ENCODE data around the gene FABP2. TPM values are rescaled to one million over a fixed set of nuclear protein-coding genes. Genes with fewer than 3 reads are reported as not detected.

The FABP2 gene
- total RNA-seq, 1 experiment from 2014 or later, result not detected

GRCh38 chr4:119302073-119302832, 19.7 kb downstream of the FABP2 start:
- H3K27me3 Mint-ChIP-seq (ENCODE audit: low read depth), result 0 out of 2 replicates have a peak, but pooled peaks cover 3% of the 10 kb centered on the region
- Histone ChIP-seq H3K14ac (ENCODE audit: insufficient read depth, low read length) (no peak overlapping the region), H2BK15ac (ENCODE audit: low read depth, low read length) (no peak overlapping the region), H2AFZ (ENCODE audit: low read length) (no peak overlapping the region), H3K23me2 (ENCODE audit: insufficient read length, low read depth, low read length, poor library complexity, severe bottlenecking) (peaks cover 11% of the 10 kb centered on the region), H3K4me1 (ENCODE audit: insufficient read depth, low read length) (no peaks in the 10 kb centered on the region), H2BK5ac (ENCODE audit: insufficient read length, low read length) (no peak overlapping the region), H2BK12ac (ENCODE audit: insufficient read length, low read depth, low read length) (no peak overlapping the region), H3K9me3 (ENCODE audit: control insufficient read depth, low read depth, low read length) (no peaks in the 10 kb centered on the region), H4K20me1 (ENCODE audit: control insufficient read depth, insufficient read depth, insufficient read length) (no peaks in the 10 kb centered on the region), H3K9ac (ENCODE audit: extremely low read depth, insufficient read length, low read length) (no peak overlapping the region), H4K5ac (ENCODE audit: insufficient read length, low read depth, low read length) (no peak overlapping the region), H2BK20ac (ENCODE audit: low read depth, low read length, poor library complexity, severe bottlenecking) (no peak overlapping the region), H3K79me2 (ENCODE audit: insufficient read depth, low read length) (peaks cover 2% of the 10 kb centered on the region; the same call in 1 of the 2 replicates), H2AK5ac (ENCODE audit: insufficient read length, low read length) (no peak overlapping the region), H3K23ac (ENCODE audit: insufficient read length, low read depth, low read length) (no peak overlapping the region), H3K4me2 (ENCODE audit: insufficient read depth, insufficient read length, low read length) (no peak overlapping the region), H3K27me3 (ENCODE audit: insufficient read depth, low read length) (no peaks in the 10 kb centered on the region), H4K8ac (replicated peaks; ENCODE audit: insufficient read length, low read depth, low read length) (no peak overlapping the region), H3K18ac (ENCODE audit: insufficient read length, low read depth, low read length) (no peak overlapping the region), H3T11ph (ENCODE audit: low read length) (no peak overlapping the region), H3K79me1 (ENCODE audit: insufficient read depth, low read depth, low read length, poor library complexity, severe bottlenecking) (no peaks in the 10 kb centered on the region), H3K4ac (ENCODE audit: low read depth, low read length) (no peak overlapping the region), H3K56ac (ENCODE audit: insufficient read length, low read depth, low read length) (no peak overlapping the region), H4K91ac (ENCODE audit: insufficient read length, low read depth, low read length) (no peak overlapping the region), H3K27ac (ENCODE audit: insufficient read length, low read depth, low read length) (no peak overlapping the region), H2BK120ac (ENCODE audit: low read depth, low read length, poor library complexity, severe bottlenecking) (no peak overlapping the region)
- peaks cover 0 to 6% of the 10 kb centered on the region in 2 experiments; a peak in 2 of 5 replicates for H3K9me3 Mint-ChIP-seq
- H3K4me1 Mint-ChIP-seq, result peaks cover 17 to 21% of the 10 kb centered on the region in 2 experiments
- WGBS (ENCODE audit: extremely low coverage, insufficient read length, low lambda C conversion rate), result no CpG with 5 or more reads among the region's 5 CpGs
- no peak for DNase-seq
- H3K4me3 Mint-ChIP-seq, result no peak overlapping the region
- peaks cover 12 to 17% (median 13%) of the 10 kb centered on the region in 3 experiments; a peak in 6 of 7 replicates for H3K36me3 Mint-ChIP-seq (ENCODE audit: insufficient read depth in 1 of 3, low read depth in 3 of 3)
- no peak overlapping the region for H3K27ac Mint-ChIP-seq
- no peak for TF ChIP-seq CTCF (conservative IDR thresholded peaks at IDR 0.05)
